CD4-positive, alpha-beta T cell treated with Interleukin-4 for 1 hour (primary cell): ENCODE results near the gene IQSEC3.
"Not testable (repeated sequence)": the region's sequence is repeated elsewhere in the genome, so short reads cannot be mapped to it uniquely, and the experiment has no call there.

Experiments used
- DNase-seq, 2 donors: peaks; one replicate each; pipeline ENCODE4 v3.0.0-alpha.2; 2020 to 2022

The IQSEC3 gene

DNA sequence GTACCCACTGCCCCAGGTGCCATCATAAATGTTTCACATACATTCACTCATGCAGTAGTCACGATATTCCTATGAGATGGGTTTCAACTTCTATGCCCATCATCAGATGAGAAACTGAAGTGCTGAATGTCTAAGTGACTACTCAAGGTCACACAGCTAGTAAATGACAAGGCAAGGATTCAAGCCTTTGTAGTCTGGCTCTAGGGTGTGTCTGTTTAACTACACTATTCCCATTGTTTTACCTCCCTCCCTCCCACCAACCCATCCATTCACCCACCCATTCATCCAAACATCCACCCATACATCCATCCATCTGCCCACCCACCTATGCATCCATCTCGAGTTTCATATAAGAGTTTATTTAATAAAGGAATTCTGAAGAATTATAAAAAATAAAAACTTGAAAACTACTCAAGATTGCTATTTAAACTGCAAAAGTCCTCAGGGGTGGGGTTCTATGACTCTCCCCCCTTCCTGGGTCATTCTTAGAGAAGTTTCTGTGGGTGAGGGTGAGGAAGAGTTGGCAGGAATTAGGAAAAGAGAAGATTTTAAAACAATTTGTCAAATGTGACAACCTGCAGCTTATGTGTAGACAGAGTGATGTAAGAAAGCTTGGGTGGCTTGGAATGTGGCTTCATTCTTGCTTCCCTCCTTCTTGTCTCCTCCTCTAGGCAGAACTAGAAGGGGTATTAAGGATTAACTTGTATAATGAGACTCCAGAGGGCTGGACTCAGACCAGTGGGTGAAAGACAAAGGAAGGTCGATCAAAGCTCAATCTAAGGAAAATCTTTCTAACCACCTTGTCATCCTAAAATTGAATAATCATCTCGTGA is 13.4 kb upstream of the IQSEC3 start:
- not testable (repeated sequence) for DNase-seq

DNA sequence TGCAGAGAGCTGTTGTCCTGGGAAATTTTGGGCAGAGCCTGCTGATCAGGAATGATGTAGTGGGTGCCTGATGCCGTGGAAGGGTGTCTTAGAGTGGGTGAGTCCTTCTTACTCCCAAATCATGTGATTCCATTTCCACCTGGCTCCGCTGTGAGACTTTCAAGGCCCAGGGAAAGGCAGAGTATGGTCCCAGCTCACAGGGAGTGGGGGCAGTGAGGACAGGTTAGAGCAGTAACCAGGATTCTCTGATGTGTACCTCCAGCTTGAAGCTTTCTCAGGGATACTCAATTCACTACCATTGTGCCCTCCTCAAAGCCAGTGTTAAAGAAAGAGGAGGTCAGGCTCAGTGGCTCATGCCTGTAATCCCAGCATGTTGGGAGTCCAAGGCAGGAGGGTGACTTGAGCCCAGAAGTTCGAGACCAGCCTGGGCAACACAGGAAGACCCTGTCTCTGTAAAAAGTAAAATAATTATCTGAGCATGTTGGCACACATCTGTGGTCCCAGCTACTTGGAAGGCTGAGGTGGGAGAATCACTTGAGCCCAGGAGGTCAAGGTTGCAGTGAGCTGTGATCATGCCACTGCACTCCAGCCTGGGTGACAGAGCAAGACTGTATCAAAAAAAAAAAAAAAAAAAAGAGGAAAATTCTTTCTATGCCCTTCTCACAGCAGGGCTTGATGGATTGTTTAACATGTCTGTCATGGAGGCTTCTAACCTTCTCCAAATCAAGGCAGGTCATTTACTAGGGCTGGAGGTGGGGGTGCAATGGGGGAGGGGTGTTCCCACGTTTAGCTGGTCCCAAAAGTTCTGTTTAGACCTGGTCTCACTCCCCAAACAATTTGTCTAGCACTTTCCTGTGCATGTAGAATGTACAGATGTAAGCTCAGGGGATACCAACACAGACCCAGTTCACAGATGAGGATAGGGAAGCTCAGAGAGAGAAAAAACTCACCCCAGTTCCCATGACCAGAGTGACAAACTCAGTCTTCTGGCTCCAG is 12.5 kb upstream of the IQSEC3 start:
- no peak for DNase-seq

DNA sequence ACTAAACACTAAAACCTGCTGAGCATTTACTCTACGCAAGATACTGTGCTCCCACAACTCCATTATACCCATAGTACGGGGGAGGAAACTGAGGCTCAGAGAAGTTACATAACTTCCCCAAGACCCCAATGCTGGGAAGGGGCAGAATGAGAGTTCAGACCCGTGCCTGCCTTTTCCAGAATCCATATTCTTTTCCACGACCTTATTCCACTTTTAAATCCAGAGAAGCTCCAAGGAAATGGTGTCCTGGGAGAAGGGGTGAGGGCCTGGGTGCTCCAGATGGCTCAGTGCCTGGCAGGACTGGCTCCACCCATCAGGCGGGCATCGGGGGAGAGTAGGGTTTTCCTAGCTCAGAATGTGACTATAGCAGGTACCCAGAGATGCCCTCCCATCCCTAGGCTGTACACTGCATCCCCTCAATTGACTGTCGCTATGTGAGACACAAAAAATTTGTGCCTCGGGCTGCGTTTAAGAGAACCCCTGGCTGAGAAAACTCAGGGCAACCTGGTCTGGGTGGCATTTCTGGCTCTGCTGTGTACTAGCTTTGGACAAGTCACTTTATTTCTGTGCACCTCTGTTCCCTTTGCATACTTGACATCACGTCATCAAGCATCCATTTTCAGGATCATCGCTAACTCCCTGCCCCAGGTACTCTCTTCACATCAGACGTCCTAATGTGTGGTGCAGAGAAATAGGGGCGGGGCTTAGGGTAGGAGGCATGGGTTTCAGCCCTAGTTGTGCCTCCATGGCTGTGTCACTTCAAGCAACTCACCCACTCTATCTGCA is 11.6 kb upstream of the IQSEC3 start:
- no peak for DNase-seq

DNA sequence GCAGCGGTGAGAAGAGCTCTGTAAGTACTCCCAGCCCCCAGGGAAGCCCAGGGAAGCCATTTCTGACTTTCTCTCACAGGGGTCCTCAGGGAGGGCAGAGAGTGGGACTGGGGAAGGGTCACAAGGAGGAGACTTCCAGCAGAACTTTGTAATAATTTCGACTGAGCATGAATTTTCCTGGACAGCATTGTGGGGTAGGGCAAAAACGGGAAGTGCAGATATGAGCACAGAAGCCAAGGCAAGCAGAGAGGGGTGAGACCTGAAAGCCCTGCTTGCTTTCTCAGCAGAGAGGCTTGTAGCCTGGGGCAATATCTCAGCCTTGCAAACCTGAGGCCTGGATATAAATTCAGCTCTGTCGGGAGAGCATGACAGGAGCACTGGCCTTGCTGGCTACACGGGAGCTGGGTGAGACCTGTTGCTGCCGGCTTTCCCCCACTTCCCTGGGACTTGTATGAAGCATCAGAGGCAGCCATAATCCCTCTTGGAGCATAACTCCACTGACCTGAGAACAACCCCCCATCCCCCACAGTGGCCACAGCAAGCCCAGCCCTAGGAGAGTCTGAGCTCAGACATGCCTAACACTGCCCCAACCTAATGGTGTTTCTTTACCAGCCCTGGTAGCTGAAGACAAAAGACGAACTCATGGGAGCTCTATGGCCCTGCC is 9.8 kb upstream of the IQSEC3 start:
- DNase-seq, result no peak

DNA sequence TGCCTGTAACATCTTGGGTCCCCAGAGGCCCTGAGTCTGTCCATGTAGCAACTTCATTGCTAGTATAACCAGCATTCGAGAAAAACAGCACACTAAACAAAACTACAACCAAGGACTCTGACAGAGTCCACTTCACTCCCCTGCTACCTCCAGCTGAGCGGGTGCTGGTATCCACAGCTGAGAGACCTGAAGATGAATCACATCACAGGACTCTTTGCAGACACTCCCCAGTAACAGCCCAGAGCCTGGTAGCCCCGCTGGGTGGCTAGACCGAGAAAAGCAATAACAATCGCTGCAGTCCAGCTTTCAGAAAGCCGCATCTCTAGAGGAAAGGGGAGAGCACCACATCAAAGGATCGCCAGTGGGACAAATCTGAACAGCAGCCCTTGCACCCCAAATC is 9.0 kb upstream of the IQSEC3 start:
- no peak for DNase-seq

DNA sequence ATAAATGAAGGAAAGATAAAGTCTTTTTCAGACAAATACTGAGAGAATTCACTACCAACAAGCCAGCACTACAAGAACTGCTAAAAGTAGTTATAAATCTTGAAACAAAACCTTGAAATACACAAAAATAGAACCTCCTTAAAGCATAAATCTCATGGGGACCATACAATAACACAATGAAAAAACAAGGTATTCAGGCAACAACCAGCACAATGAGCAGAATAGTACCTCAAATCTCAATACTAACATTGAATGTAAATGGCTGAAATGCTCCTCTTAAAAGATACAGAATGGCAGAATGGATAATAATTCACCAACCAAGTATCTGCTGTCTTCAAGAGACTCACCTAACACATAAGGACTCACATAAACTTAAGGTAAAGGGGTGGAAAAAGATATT is 7.7 kb upstream of the IQSEC3 start:
- DNase-seq, result no peak

DNA sequence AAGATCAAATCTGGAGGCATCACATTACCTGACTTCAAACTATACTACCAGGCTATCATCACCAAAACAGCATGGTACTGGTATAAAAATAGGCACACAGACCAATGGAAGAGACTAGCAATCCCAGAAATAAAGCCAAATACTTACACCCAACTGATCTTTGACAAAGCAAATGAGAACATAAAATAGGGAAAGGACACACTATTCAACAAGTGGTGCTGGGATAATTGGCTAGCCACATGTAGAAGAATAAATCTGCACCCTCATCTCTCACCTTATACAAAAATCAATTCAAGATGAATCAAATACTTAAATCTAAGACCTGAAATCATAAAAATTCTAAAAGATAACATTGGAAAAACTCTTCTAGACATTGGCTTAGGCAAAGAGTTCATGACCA is 4.7 kb upstream of the IQSEC3 start:
- not testable (repeated sequence) for DNase-seq

DNA sequence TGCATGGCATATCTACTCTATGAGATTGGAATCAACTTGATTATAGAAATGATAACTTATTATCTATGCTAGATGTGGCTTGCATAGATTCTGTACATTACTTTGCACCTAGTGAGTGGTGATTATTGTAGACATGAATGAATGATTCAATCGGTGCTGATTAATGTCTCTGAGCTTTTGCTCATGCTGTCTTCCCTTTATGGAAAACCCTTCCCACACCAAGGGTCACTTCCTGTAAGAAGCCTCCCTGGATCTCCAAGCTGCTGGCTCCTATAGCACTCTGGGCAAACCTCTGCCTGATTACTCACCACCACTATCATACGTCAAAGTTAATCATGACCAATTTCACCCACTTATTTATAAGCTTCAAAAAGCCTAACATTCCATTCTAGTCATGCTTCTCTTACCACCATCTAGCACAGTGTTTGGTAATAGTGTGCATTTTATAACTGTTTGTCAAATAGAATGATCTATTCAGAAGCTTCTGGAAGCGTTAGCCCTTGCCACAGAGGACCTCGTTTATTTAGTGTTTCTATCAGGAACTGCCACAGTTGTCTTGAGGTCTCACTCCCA is 990 bp upstream of the IQSEC3 start:
- not testable (repeated sequence) for DNase-seq

DNA sequence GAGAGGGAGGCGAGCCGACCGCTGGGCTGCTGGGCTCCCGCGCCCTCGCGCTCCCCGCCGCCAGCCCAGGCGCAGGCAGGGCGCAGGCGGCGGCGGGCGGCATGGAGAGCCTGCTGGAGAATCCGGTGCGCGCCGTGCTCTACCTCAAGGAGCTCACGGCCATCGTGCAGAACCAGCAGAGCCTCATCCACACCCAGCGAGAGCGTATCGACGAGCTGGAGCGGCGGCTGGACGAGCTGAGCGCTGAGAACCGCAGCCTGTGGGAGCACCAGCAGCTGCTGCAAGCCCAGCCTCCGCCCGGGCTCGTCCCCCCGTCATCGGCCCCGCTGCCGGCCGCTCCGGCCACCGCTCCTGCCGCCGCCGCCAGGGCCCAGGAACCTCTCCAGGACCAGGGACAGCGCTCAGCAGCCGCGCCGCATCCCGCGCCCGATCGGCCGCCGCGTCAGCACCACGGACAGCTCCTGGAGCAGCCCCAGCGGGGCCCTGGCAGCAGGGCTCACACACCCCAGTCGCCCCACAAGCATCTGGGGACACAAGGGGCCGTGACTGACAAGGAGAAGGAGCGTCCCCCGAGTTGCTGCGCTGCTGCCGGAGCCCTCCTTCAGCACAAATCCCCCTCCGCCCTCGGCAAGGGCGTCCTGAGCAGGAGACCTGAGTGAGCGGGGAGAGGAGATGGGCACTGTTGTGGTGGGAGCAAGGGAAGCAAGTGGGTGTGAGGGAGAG is 376 bp downstream of the IQSEC3 start:
- peak in 1 of 2 donors; percentile 16 for DNase-seq

DNA sequence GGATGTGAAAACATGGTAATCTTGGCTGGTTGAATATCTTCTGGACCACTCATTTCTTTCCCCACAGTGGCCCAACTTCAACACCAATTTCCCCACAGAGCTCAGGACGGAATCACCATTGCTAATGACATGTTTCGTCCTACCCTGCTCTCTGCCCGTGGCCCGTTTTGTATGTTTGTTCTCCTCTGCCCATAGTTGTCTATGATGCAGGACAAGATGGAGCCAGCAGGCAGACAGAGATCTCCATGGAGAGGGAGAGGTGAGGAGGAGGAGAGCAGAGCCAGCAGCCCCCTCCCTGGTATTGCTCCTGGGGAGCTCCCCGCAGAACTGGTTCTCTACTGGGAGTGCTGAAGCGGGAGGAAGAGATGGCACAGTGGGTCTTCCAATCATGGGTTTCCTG is 3.1 kb downstream of the IQSEC3 start:
- not testable (repeated sequence) for DNase-seq

DNA sequence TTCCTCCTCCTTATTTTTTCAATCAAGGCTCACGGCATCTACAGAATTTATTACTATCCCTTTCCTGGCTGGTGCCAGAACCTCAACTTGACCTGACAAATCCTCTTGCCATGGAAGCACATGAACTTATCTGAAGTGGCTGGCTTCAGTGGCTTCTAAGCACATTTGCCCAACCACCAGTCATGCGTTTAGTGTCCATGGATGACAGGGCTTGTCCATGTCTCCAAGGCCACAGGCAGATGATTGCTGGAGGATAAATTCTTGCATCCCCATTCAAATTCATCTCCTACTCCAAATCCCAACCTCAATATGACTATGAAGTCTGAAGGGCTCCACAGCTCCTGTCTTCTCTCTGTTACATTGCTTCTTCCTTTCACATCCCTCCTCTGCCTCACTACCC is 4.0 kb downstream of the IQSEC3 start:
- DNase-seq, result not testable (repeated sequence)

DNA sequence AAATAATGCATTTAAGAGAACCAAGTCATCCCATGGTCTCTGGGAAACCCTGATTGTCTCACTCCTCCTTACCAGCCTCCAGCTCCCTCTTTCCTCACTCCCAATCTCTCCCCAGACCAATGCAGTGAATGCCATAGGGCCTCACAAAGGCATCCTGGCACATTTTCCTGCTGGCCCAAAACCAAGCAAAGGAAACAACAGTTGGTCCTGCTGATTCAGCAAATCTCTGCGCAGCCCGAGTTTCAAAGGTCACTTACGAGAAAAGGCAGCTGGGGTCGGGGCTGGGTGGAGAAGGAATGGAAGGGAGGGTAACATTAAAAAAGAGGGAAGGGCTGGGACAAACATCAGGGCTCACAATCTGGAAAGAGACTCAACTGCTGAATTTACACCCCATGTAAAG is 5.5 kb downstream of the IQSEC3 start:
- DNase-seq, result not testable (repeated sequence)

DNA sequence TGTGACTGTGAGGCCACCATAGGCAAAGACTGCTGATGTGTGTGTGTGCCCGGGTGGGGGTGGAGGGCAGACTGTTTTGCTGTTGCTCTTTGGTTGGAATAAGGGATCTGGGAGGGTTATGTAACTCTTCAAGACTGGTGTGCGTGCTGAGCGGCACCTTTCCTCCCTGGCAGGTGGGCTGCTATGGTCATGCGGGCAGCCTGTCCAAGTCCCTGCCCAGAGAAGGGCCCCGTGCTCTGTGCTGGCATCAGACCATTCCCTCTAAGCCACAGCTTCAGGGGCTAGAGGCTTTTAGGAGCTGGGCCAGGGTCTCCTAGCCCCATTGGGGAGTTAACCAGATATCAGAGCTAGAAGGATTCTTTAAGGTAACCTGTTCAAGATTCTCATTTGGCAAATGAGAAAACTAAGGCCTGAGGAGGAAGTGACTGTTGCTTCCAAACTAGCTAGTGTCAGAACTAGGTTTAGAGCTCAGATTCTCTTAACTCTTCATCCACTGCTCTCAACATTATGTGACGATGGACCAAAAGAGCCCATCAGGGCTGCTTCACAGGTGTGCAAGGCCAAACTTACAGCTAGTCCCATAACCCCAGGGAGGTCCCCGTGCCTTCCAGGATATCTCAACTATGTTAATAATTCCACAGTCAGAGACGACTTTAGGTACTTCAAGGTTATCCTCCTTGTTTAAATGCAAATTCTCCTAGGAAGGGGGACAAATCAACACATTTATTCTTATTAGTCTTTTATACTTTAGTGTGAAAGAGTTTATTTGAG is 8.0 kb downstream of the IQSEC3 start:
- DNase-seq, result not testable (repeated sequence)

DNA sequence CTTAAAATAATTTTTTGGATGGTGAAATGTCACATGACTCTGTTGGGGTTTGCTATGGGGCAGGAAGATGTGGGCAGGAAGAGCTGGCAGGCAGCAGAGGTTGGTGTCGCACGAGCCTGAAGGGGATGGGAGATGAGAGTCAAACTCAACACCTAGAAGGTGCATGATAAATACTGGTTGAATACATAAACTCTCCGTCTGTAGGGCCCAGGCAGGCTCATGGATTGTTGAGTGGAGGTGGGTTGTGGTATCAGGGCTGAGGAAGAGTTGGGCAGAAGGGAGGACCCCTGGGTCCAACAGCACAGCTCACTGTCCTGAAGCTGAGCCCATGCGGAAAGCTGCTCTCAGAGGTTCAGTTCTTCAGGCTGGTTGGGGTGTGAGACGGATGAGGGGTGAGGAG is 9.0 kb downstream of the IQSEC3 start:
- not testable (repeated sequence) for DNase-seq

DNA sequence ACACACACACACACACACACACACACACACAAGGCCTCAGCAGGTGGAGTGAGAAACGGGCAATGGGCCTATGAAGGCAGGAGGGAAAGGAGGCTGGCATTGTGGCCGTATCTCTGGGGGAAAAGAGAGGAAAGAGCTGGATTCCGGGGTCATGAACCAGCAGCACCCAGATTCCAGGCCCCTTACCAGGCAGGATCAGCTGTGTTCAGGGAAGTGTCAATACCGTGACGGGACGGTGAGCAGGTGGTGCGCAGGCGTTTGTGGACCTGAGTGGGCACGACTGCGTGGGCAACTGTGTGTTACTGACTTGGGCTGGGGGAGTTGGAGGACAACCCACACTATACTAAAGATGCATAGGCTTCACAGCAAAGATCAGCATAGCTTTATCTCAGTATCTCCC is 9.5 kb downstream of the IQSEC3 start:
- DNase-seq, result not testable (repeated sequence)

DNA sequence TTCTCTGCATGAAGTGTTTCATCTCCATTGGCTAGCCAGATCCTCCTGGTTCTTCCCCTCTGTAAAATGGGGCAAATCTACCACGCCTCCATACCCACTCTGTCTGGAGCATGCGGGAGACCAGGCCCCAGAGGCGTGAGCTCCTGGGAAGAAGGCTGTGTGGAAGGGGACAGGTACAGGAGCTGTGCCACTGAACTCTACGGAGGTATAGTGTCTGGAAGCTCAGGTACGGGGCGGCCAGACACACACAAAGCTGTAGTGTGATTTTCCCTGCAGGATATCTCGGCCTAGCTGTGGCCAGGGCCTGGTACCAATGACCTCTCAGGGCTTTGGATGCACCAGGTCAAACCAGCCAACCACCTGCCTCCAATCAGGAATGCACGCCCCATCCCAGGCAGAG is 10.0 kb downstream of the IQSEC3 start:
- not testable (repeated sequence) for DNase-seq

DNA sequence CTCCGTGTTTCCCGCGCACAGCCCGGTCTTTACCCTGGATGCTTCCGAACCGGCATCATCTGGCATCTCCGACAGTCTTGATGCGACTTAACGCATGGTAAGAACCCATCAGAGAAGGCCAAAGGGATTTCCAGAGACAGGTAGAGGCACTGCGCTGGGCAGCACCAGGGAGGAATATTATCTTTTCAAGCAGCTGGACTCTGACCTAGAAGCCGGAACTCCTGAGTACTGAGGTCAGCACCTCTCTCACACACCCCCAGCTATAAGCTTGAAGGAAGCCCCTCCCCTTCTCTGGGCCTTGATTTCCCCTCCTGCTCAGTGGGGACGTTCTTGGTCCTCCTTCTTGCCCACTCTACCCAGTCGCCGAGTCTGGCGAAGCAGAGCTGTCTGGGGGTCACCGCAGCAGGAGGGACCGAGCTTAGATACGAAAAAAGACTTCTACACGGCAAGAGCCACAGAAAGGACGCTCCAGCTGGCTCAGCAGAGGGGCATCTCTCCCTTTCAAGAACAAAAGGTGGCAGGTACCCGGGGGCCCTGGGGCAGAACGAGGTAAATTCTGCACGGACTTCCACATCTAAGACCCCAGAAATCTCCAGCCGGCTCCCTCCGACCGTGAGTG is 10.6 kb downstream of the IQSEC3 start:
- DNase-seq, result not testable (repeated sequence)

DNA sequence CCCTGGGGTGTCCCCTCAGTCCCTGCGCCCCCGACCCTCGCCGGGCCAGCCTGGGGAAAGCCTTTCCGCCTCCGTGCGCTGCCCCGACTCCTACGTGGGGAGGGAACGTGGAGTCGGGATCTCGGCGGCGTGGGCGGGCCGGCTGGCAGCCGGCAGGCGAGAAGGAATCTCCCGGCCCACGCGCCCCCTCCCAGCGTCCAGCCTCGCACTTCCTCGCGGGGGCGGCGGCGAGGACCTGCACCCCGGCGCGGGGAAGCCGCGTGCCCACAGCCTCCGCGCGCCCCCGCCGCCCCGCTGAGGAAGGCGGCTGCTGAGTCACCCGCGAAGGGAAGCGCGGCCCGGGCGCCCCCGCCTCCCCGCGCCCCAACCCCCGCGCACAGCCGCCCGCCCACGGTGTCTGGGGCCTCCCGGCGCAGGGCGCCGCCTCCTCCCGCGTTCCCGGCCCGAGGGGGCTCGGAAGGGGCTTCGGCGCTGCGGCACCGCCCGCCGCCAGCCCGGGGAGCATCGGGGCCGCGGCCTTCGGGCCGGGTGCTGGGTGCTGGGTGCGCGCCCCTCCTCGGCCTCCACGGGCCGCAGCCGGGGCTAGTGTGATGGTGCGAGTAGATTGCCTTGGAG is 11.3 kb downstream of the IQSEC3 start:
- DNase-seq, result not testable (repeated sequence)

DNA sequence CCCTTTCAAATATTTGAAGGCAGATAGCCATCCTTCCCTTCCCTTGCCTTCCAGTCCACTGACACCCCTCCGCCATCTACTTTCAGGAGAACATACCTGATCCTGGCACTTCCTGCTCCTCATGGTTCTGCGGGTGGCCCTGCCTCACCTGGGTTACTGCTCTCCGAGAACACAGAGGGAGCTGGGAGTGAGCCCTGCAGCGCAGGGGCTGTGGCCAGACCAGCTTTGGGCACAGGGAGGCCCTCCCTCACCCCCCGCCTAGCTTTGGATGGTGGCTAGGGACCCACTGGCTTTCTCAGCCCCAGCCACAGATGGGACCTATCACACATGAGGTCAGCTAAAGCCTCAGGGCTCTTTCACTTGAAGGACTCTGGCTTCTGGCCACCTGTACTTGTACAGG is 12.4 kb downstream of the IQSEC3 start:
- DNase-seq, result no peak
